HG03457 (cell line): ENCODE results near the gene SLC38A4.
"Not testable (repeated sequence)": the region's sequence is repeated elsewhere in the genome, so short reads cannot be mapped to it uniquely, and the experiment has no call there.

Experiments
- ATAC-seq: cut with Tn5 transposase; IDR thresholded peaks from one replicate; pipeline ENCODE4 v1.9.1; 2021; ENCODE audit warnings: moderate number of reproducible peaks; ENCODE audit not compliant: unreplicated experiment

Gene SLC38A4

GRCh38 chr12:46825591-46826414 is at the start of gene SLC38A4:
TSS of gene SLC38A4 (minus strand) at chr12:46825997. CDS start at chr12:46793071, 32,926 bp downstream.
- ATAC-seq = no peak

- no peak for ATAC-seq
These were observed 49.3 kb upstream of the SLC38A4 start for GRCh38 chr12:46875095-46875494.

- ATAC-seq = no peak
These were observed 48.8 kb upstream of the SLC38A4 start for GRCh38 chr12:46874642-46875041.

DNA sequence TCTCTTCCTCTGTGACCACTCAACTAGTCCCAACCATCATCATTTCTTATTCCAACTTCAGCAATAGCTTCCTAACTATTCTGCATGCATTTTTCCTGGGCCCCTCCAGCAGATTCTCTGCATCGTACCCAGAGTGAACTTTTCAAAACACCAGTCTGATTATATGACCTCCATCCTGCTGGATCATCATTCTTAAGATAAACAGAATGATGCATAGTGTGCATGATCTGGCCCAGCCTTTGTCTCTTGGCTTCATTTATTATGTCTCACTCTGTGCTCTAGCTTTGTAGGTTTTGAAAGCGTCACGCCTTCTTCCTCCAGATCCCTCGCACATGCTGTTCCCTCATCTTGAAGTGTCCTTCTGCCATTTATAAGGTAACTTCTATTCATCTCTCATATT is 46.3 kb upstream of the SLC38A4 start:
- no peak for ATAC-seq

DNA sequence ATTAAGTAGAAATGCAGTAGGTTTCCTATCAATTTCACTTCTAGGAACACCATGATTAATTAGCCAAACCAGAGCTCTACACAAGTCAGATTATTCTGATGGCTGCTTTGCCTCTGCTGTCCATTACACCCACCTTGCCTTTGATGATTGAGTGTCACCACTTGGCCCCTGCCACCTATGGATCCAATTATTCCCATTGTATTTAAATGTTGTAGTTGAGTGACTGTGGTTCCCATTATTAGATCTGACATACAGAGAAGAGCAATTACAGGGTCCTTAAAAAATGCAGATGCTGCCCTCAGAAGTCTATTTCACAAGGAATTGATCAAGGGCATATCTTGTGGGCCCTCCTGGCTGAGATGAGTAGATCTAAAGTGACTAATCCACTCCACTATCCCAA is 39.5 kb upstream of the SLC38A4 start:
- no peak for ATAC-seq

- ATAC-seq = no peak
These were observed 32.6 kb upstream of the SLC38A4 start for GRCh38 chr12:46858368-46858767.

GRCh38 chr12:46857486-46857885 is 31.7 kb upstream of the SLC38A4 start:
- no peak for ATAC-seq

DNA sequence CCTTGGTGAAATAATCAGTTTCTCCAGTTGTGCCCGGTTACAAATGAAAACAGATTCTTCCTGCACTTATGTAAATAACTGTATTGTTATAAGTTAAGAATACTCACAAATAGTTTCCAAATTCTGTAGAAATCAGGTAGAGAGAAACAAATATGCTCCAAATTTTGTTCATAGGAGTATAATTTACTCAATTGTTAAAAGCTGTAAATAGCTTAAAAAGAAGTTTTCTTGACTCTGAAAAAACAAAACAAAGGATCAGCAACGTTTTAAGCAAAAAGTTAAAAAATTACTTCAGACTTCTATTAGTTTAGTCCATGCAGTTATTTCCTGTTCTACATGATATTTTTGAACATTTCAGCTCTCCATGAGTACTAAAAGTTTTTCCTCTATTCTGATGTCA is 30.0 kb upstream of the SLC38A4 start:
- ATAC-seq = no peak

DNA sequence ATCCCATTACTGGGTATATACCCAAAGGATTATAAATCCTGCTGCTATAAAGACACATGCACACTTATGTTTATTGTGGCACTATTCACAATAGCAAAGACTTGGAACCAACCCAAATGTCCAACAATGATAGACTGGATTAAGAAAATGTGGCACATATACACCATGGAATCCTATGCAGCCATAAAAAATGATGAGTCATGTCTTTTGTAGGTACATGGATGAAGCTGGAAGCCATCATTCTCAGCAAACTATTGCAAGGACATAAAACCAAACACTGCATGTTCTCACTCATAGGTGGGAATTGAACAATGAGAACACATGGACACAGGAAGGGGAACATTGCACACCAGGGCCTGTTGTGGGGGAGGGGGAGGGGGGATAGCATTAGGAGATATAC is 28.4 kb upstream of the SLC38A4 start:
- ATAC-seq = not testable (repeated sequence)

GRCh38 chr12:46848792-46849191 is 23.0 kb upstream of the SLC38A4 start:
- ATAC-seq = not testable (repeated sequence)

DNA sequence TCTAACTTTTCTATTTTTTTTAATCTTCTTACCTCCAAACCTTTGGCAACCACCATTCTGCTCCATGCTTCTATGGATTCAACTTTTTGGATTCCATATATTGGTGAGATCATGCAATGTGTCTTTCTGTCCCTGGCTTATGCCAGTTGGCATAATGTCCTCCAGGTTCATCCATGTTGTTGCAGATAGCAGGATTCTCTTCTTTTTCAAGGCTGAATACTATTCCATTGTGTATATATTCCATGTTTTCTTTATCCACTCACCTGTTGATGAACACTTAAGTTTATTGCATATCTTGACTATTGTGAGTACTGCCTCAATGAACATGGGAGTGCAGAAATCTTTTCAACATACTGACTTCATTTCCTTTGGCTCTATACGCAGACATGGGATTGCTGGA is 21.2 kb upstream of the SLC38A4 start:
- ATAC-seq = no peak

DNA sequence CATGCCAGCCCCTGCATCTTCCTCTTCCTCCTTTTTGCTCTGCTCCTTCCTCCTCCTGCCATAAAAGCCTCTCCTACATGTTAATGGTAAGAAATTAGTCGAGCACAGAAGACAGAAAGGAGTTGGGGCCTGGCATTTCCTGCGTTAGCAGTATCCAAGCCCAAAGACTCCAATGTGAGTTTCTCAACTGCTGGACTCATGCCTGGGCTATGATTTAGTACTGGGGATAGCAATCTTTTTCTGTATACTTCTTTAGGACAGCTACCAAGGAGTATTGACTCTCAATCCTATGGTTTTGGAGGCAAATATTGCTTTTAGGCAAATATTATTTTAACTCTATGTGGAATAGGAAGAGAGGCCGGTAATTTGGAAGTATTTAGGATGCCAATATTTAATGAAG is 18.0 kb upstream of the SLC38A4 start:
- no peak for ATAC-seq

DNA sequence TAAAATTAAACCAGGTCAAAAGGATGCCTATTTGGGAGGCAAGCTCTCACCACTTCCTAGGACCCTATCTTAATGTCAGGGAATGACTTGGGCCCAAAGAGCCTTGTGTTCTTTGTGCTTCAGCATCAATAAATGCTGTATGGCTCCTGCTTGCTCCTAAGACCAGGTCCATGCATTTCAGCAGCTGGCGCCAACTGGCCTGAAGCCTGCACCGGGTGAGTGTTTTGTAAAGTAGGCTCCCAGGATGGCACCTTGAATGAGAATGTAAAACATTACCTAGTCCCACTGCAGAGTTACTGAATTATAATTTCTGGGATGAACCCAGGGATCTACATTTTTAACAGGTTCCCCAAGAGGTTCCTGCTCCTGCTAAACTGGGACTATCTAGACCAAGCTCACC is 16.1 kb upstream of the SLC38A4 start:
- ATAC-seq = no peak

GRCh38 chr12:46839964-46840363 is 14.2 kb upstream of the SLC38A4 start:
- no peak for ATAC-seq

DNA sequence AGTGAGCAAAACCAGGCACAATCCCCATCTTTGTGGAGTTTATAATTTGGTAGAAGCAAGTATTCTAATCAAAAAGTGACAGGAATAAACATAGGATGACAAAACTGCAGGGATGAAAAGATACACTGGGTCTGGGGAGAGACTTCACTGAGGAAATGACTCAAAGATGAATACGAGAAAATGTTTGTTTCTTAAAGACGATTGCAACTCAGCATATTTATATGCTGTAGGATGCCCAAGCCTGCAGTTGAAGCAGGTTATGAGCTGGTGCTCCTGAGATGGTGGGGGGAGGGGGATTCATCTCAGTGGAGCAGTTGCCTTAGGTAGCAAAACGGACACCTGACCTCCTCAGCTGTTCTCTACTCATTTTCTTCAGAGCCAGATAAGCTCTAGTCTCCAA is 13.4 kb upstream of the SLC38A4 start:
- ATAC-seq = no peak

DNA sequence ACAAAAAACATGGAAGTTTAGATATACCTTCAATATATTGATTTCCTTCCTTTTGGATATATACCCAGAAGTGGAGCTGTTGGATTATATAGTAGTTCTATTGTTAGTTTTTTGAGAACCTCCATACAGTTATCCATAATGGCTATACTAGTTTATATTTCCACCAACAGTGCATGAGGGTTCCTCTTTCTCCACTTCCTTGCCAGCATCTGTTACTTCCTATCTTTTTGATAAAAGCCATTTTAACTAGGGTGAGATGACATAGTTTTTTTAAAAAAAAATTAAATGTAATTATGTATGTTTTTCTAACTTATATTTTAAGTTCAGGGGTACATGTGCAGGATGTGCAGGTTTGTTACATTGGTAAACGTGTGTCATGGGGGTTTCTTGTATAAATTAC is 10.0 kb upstream of the SLC38A4 start:
- ATAC-seq = no peak

- ATAC-seq = no peak
These were observed 6.4 kb upstream of the SLC38A4 start for GRCh38 chr12:46832130-46832704.

GRCh38 chr12:46831335-46832129 is 5.7 kb upstream of the SLC38A4 start:
- ATAC-seq = no peak

DNA sequence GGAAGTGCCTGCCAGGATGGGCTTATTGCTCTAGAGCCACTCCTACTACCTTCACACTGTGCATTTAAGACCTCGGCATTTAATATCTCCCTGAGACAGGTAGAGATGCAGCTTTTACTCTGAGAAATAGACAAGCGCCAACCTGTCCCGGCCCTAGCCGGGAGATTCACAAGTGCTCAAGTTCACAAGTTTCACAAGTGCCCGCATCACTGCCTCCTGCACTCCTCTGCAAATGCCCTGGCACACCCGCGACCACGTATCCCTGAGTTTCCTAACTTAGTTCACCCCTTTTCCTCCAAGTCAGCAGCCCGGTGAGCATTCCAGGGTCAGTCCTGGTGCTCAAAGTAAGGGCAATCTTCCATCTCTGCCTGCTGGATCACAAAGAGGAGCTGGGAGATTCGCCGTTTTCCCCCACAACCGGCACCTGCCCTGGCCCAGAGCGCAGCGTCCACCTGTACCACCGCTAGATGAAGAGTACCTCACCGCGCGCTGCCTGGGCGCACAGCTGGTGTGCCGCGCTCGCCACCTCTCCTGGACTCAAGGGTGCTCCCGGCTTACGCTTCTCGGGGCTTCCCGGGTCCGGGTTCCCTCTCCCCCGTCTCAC is 5.0 kb upstream of the SLC38A4 start:
- no peak for ATAC-seq

DNA sequence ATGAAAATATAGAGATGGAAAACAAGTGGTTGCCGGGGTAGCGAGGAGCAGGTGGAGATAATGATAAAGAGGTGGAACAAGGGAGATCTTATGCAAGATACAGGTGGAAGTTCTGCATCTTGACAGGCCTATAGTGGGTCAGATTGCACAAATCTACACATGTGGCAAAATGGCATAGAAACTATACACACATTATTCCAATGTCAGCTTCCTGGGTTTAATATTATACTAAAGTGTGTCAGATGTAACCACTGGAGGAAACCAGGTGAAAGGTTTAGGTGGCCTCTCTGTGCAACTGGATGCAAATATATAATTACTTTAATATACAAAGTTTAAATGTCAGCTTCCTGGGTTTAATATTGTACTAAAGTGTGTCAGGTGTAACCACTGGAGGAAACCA is 1.1 kb downstream of the SLC38A4 start:
- ATAC-seq = no peak

GRCh38 chr12:46818642-46819041 is 7.2 kb downstream of the SLC38A4 start:
- ATAC-seq = no peak
